Measurements from ENCODE around the gene TPM4. TPM values are rescaled to one million over a fixed set of nuclear protein-coding genes. Genes with fewer than 3 reads are reported as not detected.

The TPM4 gene
- total RNA-seq, 4 donors from 2014 or later = 21.8 to 62.8 (median 44.1) TPM

DNA sequence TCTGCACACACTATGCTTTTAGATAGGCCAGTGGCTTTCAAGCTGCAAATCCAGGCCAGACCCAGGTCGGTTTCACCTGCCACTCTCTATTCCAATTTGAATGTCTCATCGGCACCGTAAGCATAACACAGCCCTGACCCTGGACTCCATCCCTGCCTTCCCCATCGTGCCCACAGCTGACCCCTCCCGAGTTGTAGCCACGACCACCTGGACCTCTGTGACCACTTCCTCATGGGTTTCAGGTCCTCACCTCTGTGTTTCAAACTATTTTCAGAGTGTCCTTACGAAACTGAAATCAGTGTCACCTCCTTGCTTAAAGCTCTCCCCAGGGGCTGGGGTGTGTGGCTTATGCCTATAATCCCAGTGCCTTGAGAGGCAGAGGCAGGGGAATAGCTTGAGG is 58.2 kb downstream of the TPM4 start:
- in situ Hi-C loops (cut with MboI; ENCODE audit: low sequenced_read_pairs in 4 of 4) (no loop called here), intact Hi-C loops (cut with DNase I; ENCODE audit: low total_unique reads) (no loop called here)
- Histone ChIP-seq H3K36me3 (peaks cover 0 to 41% of the 10 kb centered on the region in 2 donors), H3K4me3 (no peak overlapping the region), H3K27ac (no peak overlapping the region), H3K27me3 (no peaks in the 10 kb centered on the region), H3K9me3 (no peaks in the 10 kb centered on the region), H3K4me1 (no peaks in the 10 kb centered on the region)
- TF ChIP-seq, protein P1, sequence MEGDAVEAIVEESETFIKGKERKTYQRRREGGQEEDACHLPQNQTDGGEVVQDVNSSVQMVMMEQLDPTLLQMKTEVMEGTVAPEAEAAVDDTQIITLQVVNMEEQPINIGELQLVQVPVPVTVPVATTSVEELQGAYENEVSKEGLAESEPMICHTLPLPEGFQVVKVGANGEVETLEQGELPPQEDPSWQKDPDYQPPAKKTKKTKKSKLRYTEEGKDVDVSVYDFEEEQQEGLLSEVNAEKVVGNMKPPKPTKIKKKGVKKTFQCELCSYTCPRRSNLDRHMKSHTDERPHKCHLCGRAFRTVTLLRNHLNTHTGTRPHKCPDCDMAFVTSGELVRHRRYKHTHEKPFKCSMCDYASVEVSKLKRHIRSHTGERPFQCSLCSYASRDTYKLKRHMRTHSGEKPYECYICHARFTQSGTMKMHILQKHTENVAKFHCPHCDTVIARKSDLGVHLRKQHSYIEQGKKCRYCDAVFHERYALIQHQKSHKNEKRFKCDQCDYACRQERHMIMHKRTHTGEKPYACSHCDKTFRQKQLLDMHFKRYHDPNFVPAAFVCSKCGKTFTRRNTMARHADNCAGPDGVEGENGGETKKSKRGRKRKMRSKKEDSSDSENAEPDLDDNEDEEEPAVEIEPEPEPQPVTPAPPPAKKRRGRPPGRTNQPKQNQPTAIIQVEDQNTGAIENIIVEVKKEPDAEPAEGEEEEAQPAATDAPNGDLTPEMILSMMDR (IDR thresholded peaks at IDR 0.05 in 4 of 5, conservative IDR thresholded peaks at IDR 0.05 in 1 of 5) = no peak
- TF ChIP-seq POLR2A (IDR thresholded peaks at IDR 0.05) = no peak
- DNase-seq = no peak
- ATAC-seq = no peak

DNA sequence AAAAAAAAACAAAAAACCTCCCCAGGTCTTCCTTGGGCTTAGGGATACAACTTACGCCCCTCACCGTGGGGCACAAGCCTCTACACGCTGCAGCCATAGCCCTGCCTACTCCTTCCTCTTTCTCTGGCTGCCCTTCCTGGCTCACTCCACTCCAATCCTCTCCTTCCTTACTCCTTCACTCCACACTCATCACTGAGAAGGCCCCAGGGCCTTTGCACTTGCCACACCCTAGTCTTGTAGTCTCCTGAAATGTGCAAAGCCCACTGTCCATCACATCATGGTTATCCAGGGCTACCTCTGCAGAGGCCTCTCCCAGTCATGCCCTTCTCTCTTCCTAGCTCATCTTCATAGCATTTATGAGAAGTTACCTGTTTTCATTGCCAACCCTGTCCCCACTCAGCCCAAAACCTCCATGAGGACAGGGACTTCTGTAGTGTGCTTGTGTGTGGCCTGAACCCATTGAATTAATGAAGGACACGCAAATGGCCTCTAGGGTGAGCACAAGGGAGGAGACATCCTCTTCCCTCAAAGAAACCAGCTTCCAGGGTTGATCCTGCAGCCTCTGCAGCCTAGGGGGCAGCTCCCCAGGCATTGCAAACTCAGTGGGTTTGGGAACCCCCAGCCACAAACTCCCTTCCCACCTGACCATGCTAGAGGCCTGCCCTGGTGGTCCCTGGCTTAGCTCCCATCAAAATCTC is 59.3 kb downstream of the TPM4 start:
- Histone ChIP-seq H3K4me3 (no peak overlapping the region), H3K4me1 (no peaks in the 10 kb centered on the region), H3K27ac (no peak overlapping the region), H3K36me3 (peaks cover 0 to 32% of the 10 kb centered on the region in 2 donors), H3K9me3 (no peaks in the 10 kb centered on the region), H3K27me3 (no peaks in the 10 kb centered on the region)
- ATAC-seq = no peak
- TF ChIP-seq, protein P1 (IDR thresholded peaks at IDR 0.05 in 4 of 5, conservative IDR thresholded peaks at IDR 0.05 in 1 of 5) = no peak
- TF ChIP-seq POLR2A (IDR thresholded peaks at IDR 0.05) = no peak
- intact Hi-C loops (cut with DNase I; ENCODE audit: low total_unique reads) (no loop called here), in situ Hi-C loops (cut with MboI; ENCODE audit: low sequenced_read_pairs in 4 of 4) (no loop called here)
- DNase-seq = no peak

DNA sequence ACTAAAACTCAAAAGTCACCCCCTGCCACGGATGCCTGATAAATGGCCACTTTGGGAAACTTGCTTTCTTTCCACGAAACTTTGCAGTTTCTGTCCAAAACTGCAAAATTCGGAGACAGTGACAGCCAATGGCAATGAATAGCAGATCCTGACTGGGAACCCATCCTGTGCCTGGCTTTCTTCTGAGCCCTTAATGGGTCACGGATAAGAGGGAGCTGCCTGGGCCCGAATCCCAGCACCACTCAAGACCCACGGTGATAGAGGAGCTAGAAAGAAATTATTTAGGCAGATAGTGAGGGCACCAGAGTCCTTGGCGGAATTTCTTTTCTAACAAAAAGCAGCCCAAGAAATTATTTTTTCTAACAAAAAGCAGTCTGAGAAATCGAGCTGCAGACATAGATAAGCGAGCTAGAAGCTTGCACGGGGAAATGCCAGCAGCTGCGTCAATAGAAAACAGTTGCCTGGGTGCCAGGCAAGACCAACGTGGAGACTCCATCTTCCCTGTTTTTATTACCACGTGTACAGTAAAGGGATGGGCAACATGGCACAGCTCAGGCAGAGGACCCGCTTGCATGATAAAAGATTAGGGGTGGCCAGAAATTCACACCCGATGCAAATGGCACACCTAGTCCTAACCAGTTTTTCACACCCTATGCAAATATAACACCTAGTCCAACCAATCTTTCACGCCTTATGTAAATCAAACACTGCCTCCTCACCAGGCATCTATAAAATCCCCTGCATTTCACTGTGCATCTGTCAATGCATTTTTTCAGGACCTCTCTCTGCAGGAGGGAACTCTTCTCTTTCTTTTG is 60.1 kb downstream of the TPM4 start:
- no peak overlapping the region for H3K4me3 ChIP-seq
- no peaks in the 10 kb centered on the region for H3K4me1 ChIP-seq
- intact Hi-C loops (cut with DNase I; ENCODE audit: low total_unique reads) = no loop called here
- no peaks in the 10 kb centered on the region for H3K9me3 ChIP-seq
- TF ChIP-seq POLR2A (IDR thresholded peaks at IDR 0.05) = no peak
- TF ChIP-seq, protein P1 (IDR thresholded peaks at IDR 0.05 in 4 of 5, conservative IDR thresholded peaks at IDR 0.05 in 1 of 5) = no peak
- DNase-seq = no peak
- H3K27me3 ChIP-seq = no peaks in the 10 kb centered on the region
- no peak for ATAC-seq
- in situ Hi-C loops (cut with MboI; ENCODE audit: low sequenced_read_pairs in 4 of 4) = no loop called here
- H3K36me3 ChIP-seq = peaks cover 0 to 26% of the 10 kb centered on the region in 2 donors
- H3K27ac ChIP-seq = no peak overlapping the region

DNA sequence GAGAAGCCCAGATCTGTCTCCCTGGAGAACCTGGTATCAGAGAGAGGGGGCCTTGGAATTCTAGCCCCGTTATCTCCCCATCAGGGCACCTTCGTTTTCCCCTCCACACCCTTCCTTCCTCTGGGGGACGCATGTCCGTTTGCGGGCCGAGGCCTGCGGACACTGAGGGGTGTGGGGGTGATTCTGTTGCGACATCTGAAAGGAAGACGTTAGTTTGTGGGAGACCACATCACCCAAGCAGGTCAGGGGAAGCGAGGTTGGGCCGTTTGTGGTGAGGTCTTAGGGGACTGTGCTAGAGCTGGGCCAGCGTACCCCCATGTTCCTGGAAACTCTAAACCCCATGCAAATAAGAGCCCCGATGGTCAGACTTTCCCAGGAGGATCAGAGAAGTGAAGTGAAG is 63.5 kb downstream of the TPM4 start:
- no peak overlapping the region for H3K27ac ChIP-seq

More for the DNA sequence above, 63.5 kb downstream of the TPM4 start:
- intact Hi-C loops (cut with DNase I; ENCODE audit: low total_unique reads) (no loop called here), in situ Hi-C loops (cut with MboI; ENCODE audit: low sequenced_read_pairs in 4 of 4) (no loop called here)
- H3K27me3 ChIP-seq = no peaks in the 10 kb centered on the region
- H3K36me3 ChIP-seq = no peaks in the 10 kb centered on the region
- H3K4me3 ChIP-seq = no peak overlapping the region
- no peaks in the 10 kb centered on the region for H3K4me1 ChIP-seq
- no peaks in the 10 kb centered on the region for H3K9me3 ChIP-seq
- no peak for ATAC-seq
- TF ChIP-seq POLR2A (IDR thresholded peaks at IDR 0.05) = no peak
- TF ChIP-seq, protein P1 (IDR thresholded peaks at IDR 0.05 in 4 of 5, conservative IDR thresholded peaks at IDR 0.05 in 1 of 5) = no peak
- DNase-seq = no peak
